ENCODE results near the gene MAP3K3. TPM values are rescaled to one million over a fixed set of nuclear protein-coding genes. Genes with fewer than 3 reads are reported as not detected.

Gene MAP3K3
- total RNA-seq, 1 experiment from 2014 or later: 8.7 TPM

GRCh38 chr17:63647936-63648335, 25.7 kb downstream of the MAP3K3 start:
- DNase-seq (ENCODE audit: extremely low read depth, low read depth): no peak

- DNase-seq (ENCODE audit: extremely low read depth, low read depth): no peak
Observed at GRCh38 chr17:63649813-63650212, 27.6 kb downstream of the MAP3K3 start.

GRCh38 chr17:63652106-63652505, 29.9 kb downstream of the MAP3K3 start:
- DNase-seq (ENCODE audit: extremely low read depth, low read depth): no peak

GRCh38 chr17:63653050-63653449, 30.8 kb downstream of the MAP3K3 start:
- no peak for DNase-seq (ENCODE audit: extremely low read depth, low read depth)

GRCh38 chr17:63657786-63658185, 35.6 kb downstream of the MAP3K3 start:
- no peak for DNase-seq (ENCODE audit: extremely low read depth, low read depth)

- no peak for DNase-seq (ENCODE audit: extremely low read depth, low read depth)
Observed at GRCh38 chr17:63658366-63658765, 36.1 kb downstream of the MAP3K3 start.

- no peak for DNase-seq (ENCODE audit: extremely low read depth, low read depth)
Observed at GRCh38 chr17:63659850-63660249, 37.6 kb downstream of the MAP3K3 start.

- DNase-seq (ENCODE audit: extremely low read depth, low read depth): no peak
Observed at GRCh38 chr17:63665527-63666214, 43.5 kb downstream of the MAP3K3 start.

- no peak for DNase-seq (ENCODE audit: extremely low read depth, low read depth)
Observed at GRCh38 chr17:63672856-63673255, 50.6 kb downstream of the MAP3K3 start.

- no peak for DNase-seq (ENCODE audit: extremely low read depth, low read depth)
Observed at GRCh38 chr17:63675231-63675606, 53.0 kb downstream of the MAP3K3 start.

- DNase-seq (ENCODE audit: extremely low read depth, low read depth): peak; percentile 14
Observed at GRCh38 chr17:63675607-63676546, 53.7 kb downstream of the MAP3K3 start.

GRCh38 chr17:63676584-63676983, 54.4 kb downstream of the MAP3K3 start:
- no peak for DNase-seq (ENCODE audit: extremely low read depth, low read depth)

- no peak for DNase-seq (ENCODE audit: extremely low read depth, low read depth)
Observed at GRCh38 chr17:63679214-63679613, 57.0 kb downstream of the MAP3K3 start.

GRCh38 chr17:63680700-63681099, 58.5 kb downstream of the MAP3K3 start:
- no peak for DNase-seq (ENCODE audit: extremely low read depth, low read depth)

GRCh38 chr17:63681530-63681929, 59.3 kb downstream of the MAP3K3 start:
- no peak for DNase-seq (ENCODE audit: extremely low read depth, low read depth)

- no peak for DNase-seq (ENCODE audit: extremely low read depth, low read depth)
Observed at GRCh38 chr17:63682441-63682840, 60.2 kb downstream of the MAP3K3 start.

- no peak for DNase-seq (ENCODE audit: extremely low read depth, low read depth)
Observed at GRCh38 chr17:63682981-63683380, 60.8 kb downstream of the MAP3K3 start.

- DNase-seq (ENCODE audit: extremely low read depth, low read depth): no peak
Observed at GRCh38 chr17:63685041-63685440, 62.8 kb downstream of the MAP3K3 start.

- DNase-seq (ENCODE audit: extremely low read depth, low read depth): no peak
Observed at GRCh38 chr17:63685578-63685977, 63.4 kb downstream of the MAP3K3 start.

- DNase-seq (ENCODE audit: extremely low read depth, low read depth): no peak
Observed at GRCh38 chr17:63686138-63686685, 64.0 kb downstream of the MAP3K3 start.

- no peak for DNase-seq (ENCODE audit: extremely low read depth, low read depth)
Observed at GRCh38 chr17:63688396-63689020, 66.3 kb downstream of the MAP3K3 start.

All from NCI-H460 (cell line).